ENCODE results near the gene KIF5A.

The KIF5A gene

GRCh38 chr12:57583008-57583831 is 33.4 kb downstream of the KIF5A start:
- ChIA-PET POLR2A (ENCODE audit: low non-redundant PET) (no interaction called here), CTCF (interaction anchor here (0.5 to 2.0 kb wide), 40 partner anchors 8 to 1684 kb away, joined by 3 to 32 read pairs (median 5); partner anchors contain the start of genes ARHGEF25, B4GALNT1, EEF1AKMT3 and METTL1)
- TF ChIP-seq CTCF (conservative IDR thresholded peaks at IDR 0.05; ENCODE audit: low read depth) = peak; percentile 92
- no peak overlapping the region for H3K27ac ChIP-seq
- peak; percentile 83 for DNase-seq (ENCODE audit: low spot score)

GRCh38 chr12:57584050-57584449 is 34.2 kb downstream of the KIF5A start:
- DNase-seq (ENCODE audit: low spot score) = no peak
- ChIA-PET POLR2A (ENCODE audit: low non-redundant PET) (no interaction called here), CTCF (interaction anchor here (0.5 to 2.0 kb wide), 25 partner anchors 9 to 153 kb away, joined by 3 to 32 read pairs (median 5); partner anchors contain the start of genes ARHGEF25, B4GALNT1 and OS9)
- no peak overlapping the region for H3K27ac ChIP-seq
- no peak for TF ChIP-seq CTCF (conservative IDR thresholded peaks at IDR 0.05; ENCODE audit: low read depth)

GRCh38 chr12:57584690-57585089 is 34.8 kb downstream of the KIF5A start:
- no peak overlapping the region for H3K27ac ChIP-seq
- ChIA-PET CTCF (interaction anchor here (0.6 to 1.8 kb wide), 7 partner anchors 10 to 152 kb away, joined by 3 to 9 read pairs (median 4); partner anchors contain the start of gene B4GALNT1), POLR2A (ENCODE audit: low non-redundant PET) (interaction anchor here (0.5 kb wide), 1 partner anchor 97 kb away, joined by 5 read pairs; no protein-coding TSS in a partner anchor)
- TF ChIP-seq CTCF (conservative IDR thresholded peaks at IDR 0.05; ENCODE audit: low read depth) = no peak
- DNase-seq (ENCODE audit: low spot score) = no peak

- H3K27ac ChIP-seq = no peak overlapping the region
- no peak for DNase-seq (ENCODE audit: low spot score)
- ChIA-PET CTCF (interaction anchor here (0.6 to 1.1 kb wide), 4 partner anchors 9 to 48 kb away, joined by 3 to 5 read pairs (median 4); partner anchors contain the start of gene B4GALNT1), POLR2A (ENCODE audit: low non-redundant PET) (interaction anchor here (0.5 kb wide), 1 partner anchor 96 kb away, joined by 5 read pairs; no protein-coding TSS in a partner anchor)
- no peak for TF ChIP-seq CTCF (conservative IDR thresholded peaks at IDR 0.05; ENCODE audit: low read depth)
Measured at GRCh38 chr12:57585156-57585555, 35.3 kb downstream of the KIF5A start.

GRCh38 chr12:57586128-57586527 is 36.3 kb downstream of the KIF5A start:
- CTCF ChIA-PET = interaction anchor here (0.6 to 1.1 kb wide), 2 partner anchors 10 to 47 kb away, joined by 3 to 5 read pairs; partner anchors contain the start of gene B4GALNT1
- POLR2A ChIA-PET (ENCODE audit: low non-redundant PET) = no interaction called here
- no peak for DNase-seq (ENCODE audit: low spot score)

More at GRCh38 chr12:57586128-57586527, 36.3 kb downstream of the KIF5A start:
- H3K27ac ChIP-seq = no peak overlapping the region
- no peak for TF ChIP-seq CTCF (conservative IDR thresholded peaks at IDR 0.05; ENCODE audit: low read depth)

All from RWPE1 (cell line).